Adrenal gland (tissue), 12 donors: ENCODE measurements around the gene ATRN. TPM values are rescaled to one million over a fixed set of nuclear protein-coding genes. Genes with fewer than 3 reads are reported as not detected.
A peak's percentile ranks its signal among the peaks of the same experiment; 100 is the strongest.

Experiments
- DNase-seq, 7 donors: peaks; one replicate each; pipeline ENCODE4 v3.0.0-alpha.2; 2019 to 2020
- H3K27ac ChIP-seq, 5 donors: fragments of 200-600 bp; sonication (generic) in 4 of 5; 1 replicate in 3 of 5; 2 replicates in 2 of 5; pipeline versions ENCODE4 v1.5.1 to v1.8.0; 2016 to 2020; ENCODE audit warnings: mild to moderate bottlenecking in 1 of 5
- H3K27me3 ChIP-seq: fragments of 200-600 bp; 2 replicates; pipeline ENCODE4 v1.8.0; 2021
- H3K36me3 ChIP-seq, 2 donors: fragments of 200-600 bp; replicated peaks in 1 of 2; 1 replicate in 1 of 2; 2 replicates in 1 of 2; pipeline versions ENCODE4 v1.5.1 to v1.8.0; 2018 to 2022
- H3K4me1 ChIP-seq, 2 donors: fragments of 200-600 bp; replicated peaks in 1 of 2; 1 replicate in 1 of 2; 2 replicates in 1 of 2; pipeline versions ENCODE4 v1.5.1 to v1.8.0; 2018 to 2021
- H3K4me3 ChIP-seq, 4 donors: fragments of 200-600 bp; sonication (generic) in 3 of 4; one replicate each; pipeline ENCODE4 v1.5.1; 2016 to 2018
- H3K9me3 ChIP-seq, 3 donors: fragments of 200-600 bp; sonication (generic) in 1 of 3; replicated peaks in 1 of 3; 1 replicate in 2 of 3; 2 replicates in 1 of 3; pipeline versions ENCODE4 v1.5.1 to v1.8.0; 2016 to 2021
- CTCF ChIP-seq, 6 experiments: fragments of 450-650 bp in 4 of 6; fragments of 200-600 bp in 2 of 6; sonication (generic) in 1 of 6; IDR thresholded peaks; 1 replicate in 5 of 6; 2 replicates in 1 of 6; pipeline versions ENCODE4 v1.5.1 to v1.8.0; 2016 to 2021; ENCODE audit warnings: antibody characterized with exemption in 6 of 6, mild to moderate bottlenecking in 2 of 6, moderate library complexity in 1 of 6
- POLR2A ChIP-seq, 2 donors: fragments of 450-650 bp; IDR thresholded peaks; one replicate each; pipeline ENCODE4 v1.6.1; 2017; ENCODE audit warnings: antibody characterized with exemption in 2 of 2, mild to moderate bottlenecking in 2 of 2, moderate library complexity in 1 of 2
- WGBS, 4 donors: extraction: QIAGEN DNeasy Blood & Tissue Kit in 2 of 4; methylation state at CpG; one replicate each; pipeline versions ENCODE4 v1.1.5 to v1.1.7; 2013 to 2017; 5-methylcytosine and 5-hydroxymethylcytosine counted together
- intact Hi-C, 2 donors: fragments of 100-400 bp; cut with DNase I; formaldehyde crosslinking; loops; one replicate each; pipeline versions ENCODE4 v1.14.1 to v1.15.0; 2022 to 2023
- polyA plus RNA-seq, 3 donors: library from polyadenylated mRNA; stranded (reverse); fragments of 200-250 nt in 2 of 3; fragments of 350-450 nt in 1 of 3; fragmentation: Illumina TruSeq in 1 of 3; extraction: RNeasy Lipid Tissue Mini Kit (QIAGEN cat#74804) in 1 of 3; gene quantifications; one replicate each; pipeline ENCODE4 v1.2.3, GENCODE V29; 2013 to 2014
- total RNA-seq, 9 donors: library from RNA; depleted of rRNA in 4 of 9; stranded (reverse); fragments of >200 nt in 4 of 9; fragments of 120-200 nt in 1 of 9; fragmentation: NEBNext Ultra II Directional in 1 of 9; extraction: Animal tissue kit (Norgen Biotek cat#: 25700) in 1 of 9; gene quantifications; one replicate each; pipeline versions ENCODE4 v1.1.0 to v1.2.4, GENCODE V29; 2013 to 2023
- donor health status: healthy with polysubstance abuse.
- donor health status: Bipolar disorder and iron deficiency.
- donor health status: DM: yes; HTN: yes; CAD: no.
- donor health status: DM: no; HTN: no; CAD: no.
- donor health status: DM: no; HTN: no; CAD: no.
- donor health status: DM: yes; HTN: yes; CAD: no.

Gene ATRN
- total and polyA plus RNA-seq, 12 donors: 6.2 to 81.1 (median 51.6) TPM

- no peak for TF ChIP-seq CTCF (IDR thresholded peaks at IDR 0.05)
- no peak for TF ChIP-seq POLR2A (IDR thresholded peaks at IDR 0.05)
- intact Hi-C loops: no loop called here
- Histone ChIP-seq H3K36me3 (no peaks in the 10 kb centered on the region), H3K4me1 (no peaks in the 10 kb centered on the region), H3K27me3 (peaks cover 22% of the 10 kb centered on the region), H3K9me3 (no peaks in the 10 kb centered on the region), H3K27ac (no peak overlapping the region), H3K4me3 (no peak overlapping the region)
- DNase-seq: peak in 1 of 7 donors; percentile 7
- 2 to 5% (median 4%) methylated on average over 31 to 75 of the region's 75 CpGs; no CpG with 5 or more reads in 1 of the 4 donors for WGBS, 4 donors
Measured at GRCh38 chr20:3660262-3661059, 189.6 kb downstream of the ATRN start.

GRCh38 chr20:3661060-3661813 lies 190.4 kb downstream of the ATRN start:
- DNase-seq: peak in 1 of 7 donors; percentile 5
- 14 to 46% (median 22%) methylated on average over 11 to 60 of the region's 60 CpGs for WGBS, 4 donors
- intact Hi-C loops: no loop called here

GRCh38 chr20:3661814-3662665 lies 191.2 kb downstream of the ATRN start:
- 63 to 76% (median 69%) methylated on average over 9 to 12 of the region's 12 CpGs for WGBS, 4 donors
- DNase-seq: no peak
- intact Hi-C loops: no loop called here
- H3K27me3 ChIP-seq: peaks cover 22% of the 10 kb centered on the region
- no peak overlapping the region for H3K4me3 ChIP-seq
- no peak overlapping the region for H3K27ac ChIP-seq
- TF ChIP-seq POLR2A (IDR thresholded peaks at IDR 0.05) (no peak), CTCF (IDR thresholded peaks at IDR 0.05) (no peak)
- no peaks in the 10 kb centered on the region for H3K4me1 ChIP-seq
- H3K36me3 ChIP-seq: no peaks in the 10 kb centered on the region
- H3K9me3 ChIP-seq: no peaks in the 10 kb centered on the region

More at GRCh38 chr20:3661060-3661813, 190.4 kb downstream of the ATRN start:
- H3K4me1 ChIP-seq: no peaks in the 10 kb centered on the region
- H3K9me3 ChIP-seq: no peaks in the 10 kb centered on the region
- TF ChIP-seq CTCF (IDR thresholded peaks at IDR 0.05) (no peak), POLR2A (IDR thresholded peaks at IDR 0.05) (no peak)
- H3K36me3 ChIP-seq: no peaks in the 10 kb centered on the region
- peaks cover 22% of the 10 kb centered on the region for H3K27me3 ChIP-seq
- H3K4me3 ChIP-seq: no peak overlapping the region
- H3K27ac ChIP-seq: no peak overlapping the region
